HUDEP-2 (cell line): ENCODE data around the gene BTBD7.

ENCODE experiments used
- DNase-seq, 76 experiments: peaks; one replicate each; lab custom pipeline; 2025; ENCODE audit not compliant: unreplicated experiment in 76 of 76; lab: John Stamatoyannopoulos, UW

The BTBD7 gene

DNA sequence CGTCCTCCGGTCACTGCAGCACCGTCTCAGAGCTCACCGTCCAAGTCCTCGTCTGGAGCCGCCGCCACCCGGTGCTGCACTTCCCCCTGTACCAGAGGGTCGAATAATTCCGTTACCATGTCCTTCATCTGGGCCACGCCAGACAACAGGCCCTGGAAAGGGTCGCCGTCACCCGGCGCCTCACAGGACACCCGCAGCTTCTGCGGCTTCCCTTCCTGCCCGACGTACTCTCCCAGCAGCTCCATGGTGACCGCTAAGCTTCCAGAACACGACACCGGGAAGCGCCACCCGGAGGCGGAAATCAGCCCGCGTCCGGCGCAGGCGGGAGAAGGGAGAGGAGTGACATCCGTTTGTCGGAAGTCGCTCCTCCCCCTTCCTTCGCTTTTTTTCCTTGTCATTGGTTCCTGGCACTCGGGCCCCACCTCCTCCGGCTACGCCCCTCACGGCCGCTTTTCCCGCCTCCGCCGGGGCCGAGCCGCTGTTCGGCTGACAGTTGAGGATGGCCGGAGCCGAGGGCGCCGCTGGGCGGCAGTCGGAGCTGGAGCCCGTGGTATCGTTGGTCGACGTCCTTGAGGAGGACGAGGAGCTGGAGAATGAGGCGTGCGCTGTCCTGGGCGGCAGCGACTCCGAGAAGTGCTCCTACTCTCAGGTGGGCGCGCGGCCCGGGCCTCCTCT, 125.9 kb downstream of the BTBD7 start, which contains the start of the genes GON7 and UBR7:
Gene GON7, minus strand, starts transcription at position 273 of the 675 bp plus-strand sequence. Its CDS starts 28 bp downstream, at position 245.
Gene UBR7, plus strand, starts transcription at position 464 of the 675 bp plus-strand sequence. Its CDS starts 36 bp downstream, at position 500.
- DNase-seq, result peak; percentile 15 to 98 (median 91)

DNA sequence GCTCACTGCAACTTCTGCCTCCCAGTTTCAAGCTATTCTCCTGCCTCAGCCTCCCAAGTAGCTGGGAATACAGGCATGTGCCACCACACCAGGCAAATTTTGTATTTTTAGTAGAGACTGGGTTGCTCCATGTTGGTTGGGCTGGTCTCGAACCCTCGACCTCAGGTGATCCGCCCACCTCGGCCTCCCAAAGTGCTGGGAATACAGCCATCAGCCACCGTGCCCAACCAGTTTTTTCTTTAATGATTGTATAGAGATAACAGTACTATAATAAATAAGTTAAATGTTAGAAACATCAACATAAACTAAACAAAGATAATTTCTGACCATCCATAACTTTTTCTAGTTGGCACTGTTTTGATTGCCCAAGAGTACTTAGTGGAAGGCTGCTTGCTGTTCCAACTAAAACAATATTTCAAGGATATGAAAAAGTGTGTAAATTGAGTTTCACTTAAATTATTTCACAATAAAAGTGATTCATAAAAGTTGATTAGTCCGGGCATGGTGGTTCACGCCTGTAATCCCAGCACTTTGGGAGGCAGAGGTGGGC, 131.6 kb downstream of the BTBD7 start:
- no peak for DNase-seq

DNA sequence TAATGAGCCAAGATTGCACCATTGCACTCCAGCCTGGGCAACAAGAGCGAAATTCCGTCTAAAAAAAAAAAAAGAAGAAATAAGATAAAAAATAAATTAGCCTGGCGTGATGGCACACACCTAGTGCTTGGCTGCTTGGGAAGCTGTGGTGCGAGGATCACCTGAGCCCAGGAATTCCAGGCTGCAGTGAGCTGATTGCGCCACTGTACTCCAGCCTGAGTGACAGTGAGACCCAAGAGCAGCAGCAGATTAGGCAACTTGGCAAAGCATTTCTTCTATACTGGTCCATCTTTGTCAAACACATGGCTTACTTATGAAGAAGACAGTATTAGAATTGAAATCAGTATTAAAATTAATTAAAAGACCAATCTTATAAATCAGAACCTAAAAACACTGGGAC, 132.3 kb downstream of the BTBD7 start:
- no peak for DNase-seq

DNA sequence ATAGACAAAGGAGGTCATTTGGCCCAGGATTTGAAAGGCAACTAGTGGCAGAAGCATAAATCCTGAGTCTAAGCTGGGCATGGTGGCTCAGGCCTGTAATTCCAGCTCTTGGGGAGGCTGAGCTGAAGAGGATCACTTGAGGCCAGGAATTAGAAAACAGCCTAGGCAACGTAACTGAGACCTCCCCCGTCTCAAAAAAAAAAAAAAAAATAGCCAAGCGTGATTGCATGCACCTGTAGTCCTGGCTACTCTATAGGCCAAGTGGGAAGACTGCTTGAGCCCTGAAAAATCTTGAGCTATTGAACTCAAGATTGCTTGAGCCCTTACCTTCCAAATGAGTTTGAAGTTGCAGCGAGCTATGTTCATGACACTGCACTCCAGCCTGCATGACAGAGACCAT, 133.8 kb downstream of the BTBD7 start:
- DNase-seq, result no peak

DNA sequence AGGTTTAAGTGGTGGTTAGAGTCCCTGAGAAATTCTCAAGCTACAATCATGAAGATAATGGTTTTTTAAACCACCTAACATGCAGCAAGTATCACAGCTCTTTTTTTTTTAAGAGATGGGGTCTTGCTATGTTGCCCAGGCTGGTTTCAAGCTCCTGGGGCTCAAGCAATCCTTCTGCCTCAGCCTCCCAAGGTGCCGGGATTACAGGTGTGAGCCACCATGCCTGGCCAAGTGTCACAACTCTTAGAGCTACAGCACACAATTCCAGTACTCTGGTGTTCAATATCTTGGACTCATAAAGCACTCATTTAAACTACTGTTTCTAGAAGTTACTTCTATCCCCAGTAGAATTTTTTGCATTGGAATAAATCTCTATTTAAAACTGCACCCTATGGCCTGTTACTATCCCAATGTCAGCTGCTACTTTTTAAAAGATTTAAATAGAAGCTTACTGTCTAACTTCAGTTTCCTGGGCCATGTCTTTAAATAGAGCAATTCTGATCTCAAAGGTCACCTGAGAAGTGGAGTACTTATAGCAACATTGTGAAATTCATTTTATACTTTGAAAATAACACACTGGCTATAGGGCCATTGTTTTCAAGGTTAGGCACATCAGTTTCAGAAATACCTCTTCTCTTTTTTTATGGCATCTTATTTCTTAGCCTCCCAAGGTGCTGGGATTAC, 137.4 kb downstream of the BTBD7 start:
- no peak for DNase-seq
